GM19043 (cell line): ENCODE measurements around the gene RS1.

Source experiments
- ATAC-seq: cut with Tn5 transposase; IDR thresholded peaks from one replicate; pipeline ENCODE4 v1.9.1; 2021; ENCODE audit warnings: low read depth; ENCODE audit not compliant: unreplicated experiment

Gene RS1

DNA sequence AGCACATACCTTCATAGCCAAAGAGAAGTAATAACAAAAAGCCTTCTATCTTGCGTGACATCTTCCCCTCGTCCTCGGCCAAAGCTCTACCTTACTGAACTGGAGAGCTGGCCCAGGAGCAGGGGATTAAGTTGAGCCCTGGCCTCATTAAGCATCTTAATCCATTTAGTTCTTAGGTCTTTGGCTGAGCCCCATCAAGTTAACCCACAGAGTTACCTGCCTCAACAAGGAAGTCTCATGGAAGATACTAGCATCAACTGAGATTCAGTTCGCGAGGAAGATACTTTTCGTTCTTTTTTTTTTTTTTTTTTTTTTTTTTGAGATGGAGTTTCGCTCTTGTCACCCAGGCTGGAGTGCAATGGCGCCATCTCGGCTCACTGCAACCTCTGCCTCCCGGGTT, at the start of gene RS1:
Gene RS1 (minus strand): TSS at position 101 of the 400 bp plus-strand sequence. CDS start 40 bp downstream, at position 61.
- ATAC-seq, result no peak

DNA sequence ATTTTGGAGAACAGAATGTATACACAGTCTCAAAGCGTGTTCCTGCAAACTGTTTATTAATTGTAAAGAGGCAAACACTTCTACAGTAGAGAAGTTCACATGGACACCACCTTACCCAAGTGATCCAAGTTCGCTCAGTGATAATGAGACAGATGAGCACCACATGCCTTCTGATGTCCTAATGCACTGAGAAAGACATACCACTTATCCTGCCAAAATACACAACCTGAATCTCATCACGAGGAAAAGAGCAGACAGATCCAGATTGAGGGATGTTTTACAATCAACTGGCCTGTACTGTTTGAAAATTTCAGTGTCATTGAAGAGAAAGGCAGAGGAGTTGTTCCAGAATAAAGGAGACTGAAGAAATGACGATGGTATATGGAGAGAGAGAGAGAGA, 47.9 kb upstream of the RS1 start:
- no peak for ATAC-seq

DNA sequence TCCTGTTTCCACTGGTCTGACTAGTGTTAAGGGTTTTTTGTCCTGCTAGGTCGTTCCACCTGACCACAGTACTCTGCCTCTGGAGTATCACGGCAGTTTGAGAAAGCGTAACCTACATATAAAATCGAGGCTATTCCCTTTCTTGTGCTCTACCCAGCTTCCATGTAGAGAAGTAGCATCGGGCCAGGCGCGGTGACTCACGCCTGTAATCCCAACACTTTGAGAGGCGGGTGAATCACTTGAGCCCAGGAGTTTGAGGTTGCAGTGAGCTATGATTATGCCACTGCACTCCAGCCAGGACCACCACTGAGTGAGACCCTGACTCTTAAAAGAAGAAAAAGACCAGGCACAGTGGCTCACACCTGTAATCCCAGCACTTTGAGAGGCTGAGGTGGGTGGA, 43.0 kb upstream of the RS1 start:
- no peak for ATAC-seq

DNA sequence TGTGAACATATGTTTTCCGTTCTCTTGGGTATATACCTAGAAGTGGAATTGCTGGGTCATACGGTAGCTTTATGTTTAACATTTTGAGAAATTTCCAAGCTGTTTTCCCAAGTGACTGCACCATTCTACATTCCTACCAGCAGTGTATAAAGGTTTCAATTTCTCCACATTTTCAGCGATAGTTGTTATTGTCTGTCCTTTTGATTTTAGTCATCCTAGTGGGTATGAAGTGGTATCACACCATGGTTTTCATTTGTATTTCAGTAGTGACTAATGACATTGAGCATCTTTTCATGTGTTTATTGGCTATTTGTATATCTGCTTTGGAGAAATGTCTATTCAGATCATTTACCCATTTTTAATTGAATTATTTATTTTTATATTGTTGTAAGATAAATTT, 37.9 kb upstream of the RS1 start:
- no peak for ATAC-seq

GRCh38 chrX:18707426-18708049, 35.6 kb upstream of the RS1 start, which contains the start of gene PPEF1:
PPEF1 (plus strand) TSS chrX:18707645; CDS start chrX:18707781, 136 bp downstream.
- no peak for ATAC-seq

- ATAC-seq, result no peak
Observed at GRCh38 chrX:18702362-18703195, 30.7 kb upstream of the RS1 start.

- no peak for ATAC-seq
Observed at GRCh38 chrX:18701621-18702361, 29.9 kb upstream of the RS1 start.

DNA sequence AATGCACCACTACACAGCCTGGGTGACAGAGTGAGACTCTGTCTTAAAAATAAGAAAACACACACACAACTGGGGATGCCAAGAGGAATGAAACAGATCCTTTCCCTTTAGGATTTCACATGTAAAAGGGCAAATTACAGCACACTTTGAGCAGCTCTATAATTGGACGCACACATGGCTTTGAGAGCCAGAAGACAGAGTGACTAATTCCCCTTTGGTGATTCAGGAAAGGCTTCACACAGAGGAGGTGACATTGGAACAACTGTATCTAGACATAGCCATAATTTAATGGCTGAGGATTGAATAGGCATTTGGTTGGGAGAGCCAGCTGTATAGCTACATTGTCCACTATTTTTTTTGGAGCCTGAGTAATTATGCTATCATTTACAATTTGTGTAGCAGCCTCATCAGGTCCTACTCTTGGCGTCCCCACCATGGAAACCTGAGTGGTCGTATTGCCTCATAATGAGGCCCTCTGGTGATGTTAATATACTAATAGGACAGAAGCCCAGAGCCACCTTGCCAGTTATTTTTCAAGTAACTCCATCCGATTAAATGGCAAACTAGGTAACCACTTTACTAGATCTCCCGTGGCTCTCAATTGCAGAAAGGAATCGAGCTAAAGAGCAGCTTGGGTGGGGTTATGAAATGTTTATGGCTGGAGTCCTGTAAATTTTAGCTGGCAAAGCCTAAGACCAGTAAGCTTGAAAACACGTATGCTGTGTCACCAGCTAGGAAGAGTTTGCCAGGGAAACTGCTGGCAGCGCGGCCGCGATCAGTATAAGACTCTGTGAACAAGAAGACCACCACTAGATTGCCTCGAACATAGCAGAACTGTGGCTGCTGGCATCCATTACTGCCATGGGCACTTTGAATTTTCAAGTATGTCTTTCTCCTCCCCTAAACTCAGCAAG, 27.1 kb upstream of the RS1 start:
- ATAC-seq, result no peak

- no peak for ATAC-seq
Observed at GRCh38 chrX:18696653-18697052, 24.7 kb upstream of the RS1 start.

GRCh38 chrX:18692541-18692940, 20.6 kb upstream of the RS1 start:
- no peak for ATAC-seq

GRCh38 chrX:18691431-18691830, 19.5 kb upstream of the RS1 start:
- no peak for ATAC-seq

DNA sequence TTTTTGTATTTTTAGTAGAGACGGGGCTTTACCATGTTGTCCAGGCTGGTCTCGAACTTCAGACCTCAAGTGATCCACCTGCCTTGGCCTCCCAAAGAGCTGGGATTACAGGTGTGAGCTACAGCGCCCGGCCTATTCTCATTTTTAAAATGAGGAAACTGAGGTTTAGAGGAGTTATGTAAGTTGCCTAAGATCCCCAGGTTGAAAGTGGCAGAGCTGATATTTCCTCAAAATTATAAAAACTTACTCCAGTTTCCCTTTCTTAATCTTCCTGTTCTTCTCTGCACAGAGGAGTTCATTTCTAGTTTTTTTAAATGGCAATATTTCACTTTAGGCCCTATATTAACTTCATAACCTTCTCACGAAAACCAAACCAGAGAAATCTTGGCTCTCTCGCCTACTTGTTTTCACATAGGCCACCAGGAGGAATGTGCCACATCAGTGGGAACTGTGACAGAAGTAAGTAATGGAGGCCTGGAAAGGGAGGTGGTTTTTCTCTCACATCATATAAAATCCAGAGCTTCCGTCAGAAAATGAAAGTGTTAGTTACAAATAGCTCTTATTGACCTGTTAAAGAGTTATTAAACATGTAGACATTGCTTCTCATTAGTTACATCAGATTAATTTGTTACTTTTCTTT, 16.1 kb upstream of the RS1 start:
- no peak for ATAC-seq

DNA sequence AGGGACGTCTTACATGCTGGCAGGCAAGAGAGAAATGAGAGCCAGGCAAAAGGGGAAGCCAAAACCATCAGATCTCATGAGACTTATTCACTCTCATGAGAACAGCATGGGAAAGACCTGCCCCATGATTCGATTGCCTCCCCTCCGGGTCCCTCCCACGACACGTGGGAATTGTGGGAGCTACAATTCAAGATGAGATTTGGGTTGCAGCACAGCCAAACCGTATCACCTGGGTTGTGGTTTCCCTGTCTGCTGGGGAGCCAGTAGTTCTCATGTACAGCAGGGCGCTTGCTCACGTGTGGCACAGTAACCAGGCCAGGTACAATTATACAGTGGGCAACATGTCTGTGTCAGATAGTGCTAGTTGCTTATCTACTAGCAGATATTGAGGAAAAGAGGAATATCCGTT, 11.1 kb upstream of the RS1 start:
- ATAC-seq, result no peak

DNA sequence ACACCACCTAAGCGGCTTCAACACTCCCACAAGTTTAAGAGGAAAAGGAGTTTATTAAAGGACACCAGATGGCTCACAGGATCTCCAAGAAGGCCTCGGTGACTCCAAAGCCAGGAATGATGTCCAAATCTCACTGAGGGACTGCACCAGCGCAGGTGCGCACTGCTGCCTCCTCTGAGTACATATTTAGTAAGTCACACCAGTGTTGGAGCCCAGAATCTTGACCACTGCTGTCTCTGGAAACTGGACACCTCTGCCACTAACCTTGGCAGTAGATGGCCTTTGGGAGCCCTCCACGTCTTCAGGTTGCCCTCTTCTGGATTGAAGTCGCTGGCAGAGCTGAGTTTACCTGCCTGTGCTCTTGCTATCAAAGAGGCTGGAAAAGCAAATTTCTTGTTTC, 10.1 kb upstream of the RS1 start:
- no peak for ATAC-seq

- ATAC-seq, result no peak
Observed at GRCh38 chrX:18677161-18677869, 5.4 kb upstream of the RS1 start.

DNA sequence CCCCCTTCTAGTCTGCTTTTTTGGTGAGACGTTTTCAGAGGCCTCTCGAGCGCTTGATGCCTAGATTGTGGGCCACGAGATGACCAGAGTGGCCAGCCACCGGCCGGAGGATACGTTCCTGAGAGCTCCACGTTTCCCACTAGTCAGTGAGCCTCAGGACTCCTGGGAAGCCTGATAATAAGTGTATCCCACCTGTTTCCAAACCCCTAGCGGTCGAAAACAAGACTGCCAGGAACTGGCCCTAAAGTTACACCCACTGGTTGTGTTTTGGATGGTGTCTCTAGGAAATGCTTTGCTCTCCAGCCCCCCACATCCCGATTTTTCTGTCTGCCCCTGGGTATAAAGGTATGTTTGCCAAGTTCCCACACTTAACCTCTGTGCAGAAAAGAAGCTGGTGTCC, 4.6 kb upstream of the RS1 start:
- ATAC-seq, result no peak

- no peak for ATAC-seq
Observed at GRCh38 chrX:18676050-18676449, 4.1 kb upstream of the RS1 start.

DNA sequence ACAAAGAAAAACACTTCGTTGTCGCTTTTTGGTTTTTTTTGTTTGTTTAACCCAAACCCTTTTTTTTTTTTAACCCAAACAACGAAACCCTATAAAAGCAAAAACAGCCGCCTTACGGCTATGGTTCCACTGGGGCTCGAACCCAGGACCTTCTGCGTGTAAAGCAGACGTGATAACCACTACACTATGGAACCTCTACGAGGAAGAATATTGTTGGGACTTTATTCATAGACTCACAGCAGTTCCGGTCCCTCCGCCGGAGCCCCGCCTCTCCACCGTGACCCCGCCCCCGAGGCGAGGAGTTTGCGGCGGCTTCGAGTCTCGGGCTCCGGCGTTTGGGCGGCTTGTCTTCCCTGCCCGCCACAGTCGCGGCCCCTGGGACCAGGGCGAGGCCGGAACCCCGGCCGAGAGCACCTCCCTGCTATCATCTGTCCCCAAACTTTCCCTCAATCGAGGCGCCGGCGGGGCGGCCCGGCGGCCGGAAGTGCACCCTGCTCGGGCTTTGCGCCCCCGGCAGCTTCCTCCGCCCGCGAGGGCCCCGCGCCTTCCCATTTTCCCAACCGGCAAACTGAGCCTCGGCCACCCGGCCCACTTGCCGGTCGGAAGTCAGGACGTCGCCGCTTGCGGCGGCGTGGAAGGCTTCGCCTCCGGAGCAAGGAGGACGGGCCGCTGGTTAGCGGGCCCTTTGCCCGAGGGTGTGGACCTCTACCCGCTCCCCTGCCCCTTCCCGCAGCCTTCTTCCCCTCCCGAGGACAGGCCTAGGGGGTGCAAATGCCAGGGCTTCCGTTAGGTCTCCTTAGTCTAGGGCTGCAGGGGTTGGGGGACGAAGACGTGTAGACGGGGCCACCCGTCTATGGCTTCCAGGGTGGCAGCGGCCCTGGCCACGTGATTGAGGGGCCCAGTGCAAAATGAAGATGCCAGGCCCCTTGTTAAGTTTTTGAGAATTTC, 3.2 kb upstream of the RS1 start:
- peak; percentile 67 for ATAC-seq
